ENCODE data around the gene NCKAP5.

- TF ChIP-seq EZH2phosphoT487 (IDR thresholded peaks at IDR 0.05; ENCODE audit: insufficient read depth, low read depth) (no peak), EZH2 (IDR thresholded peaks at IDR 0.05; ENCODE audit: insufficient read depth, poor library complexity, severe bottlenecking) (peak; percentile 39)
Observed at GRCh38 chr2:132669908-132670495, 898.3 kb downstream of the NCKAP5 start, which contains the start of gene LYPD1.

All from GM23248 (cell line).